Nephron (organoid): ENCODE data around the gene SHISA6.

Experiments
- H3K27ac Mint-ChIP-seq, 3 experiments: 2 replicates each; pipeline ENCODE4 v1.8.0; 2020; ENCODE audit warnings: mixed read lengths in 3 of 3, mild to moderate bottlenecking in 2 of 3, moderate library complexity in 1 of 3
- H3K27me3 Mint-ChIP-seq: 2 replicates; pipeline ENCODE4 v1.8.0; 2021; ENCODE audit warnings: low read depth, mild to moderate bottlenecking, moderate library complexity, mixed read lengths
- H3K36me3 Mint-ChIP-seq: 2 replicates; pipeline ENCODE4 v1.8.0; 2020; ENCODE audit warnings: low read depth, mixed read lengths
- H3K4me1 Mint-ChIP-seq: 2 replicates; pipeline ENCODE4 v1.8.0; 2020; ENCODE audit warnings: mixed read lengths
- H3K4me3 Mint-ChIP-seq, 3 experiments: 2 replicates each; pipeline ENCODE4 v1.8.0; 2020; ENCODE audit warnings: mild to moderate bottlenecking in 3 of 3, mixed read lengths in 3 of 3, moderate library complexity in 2 of 3
- H3K9me3 Mint-ChIP-seq: 2 replicates; pipeline ENCODE4 v1.8.0; 2020; ENCODE audit warnings: mixed read lengths
- CTCF ChIP-seq, 3 experiments: fragments of 200-600 bp; sonication (generic); IDR thresholded peaks; one replicate each; pipeline ENCODE4 v1.5.0; 2021; ENCODE audit warnings: antibody characterized with exemption in 3 of 3; ENCODE audit not compliant: unreplicated experiment in 3 of 3

SHISA6 gene

GRCh38 chr17:11336290-11336689 is 95.3 kb downstream of the SHISA6 start:
- no peak overlapping the region for H3K27ac Mint-ChIP-seq
- peaks cover 10% of the 10 kb centered on the region for H3K27me3 Mint-ChIP-seq
- no peak for TF ChIP-seq CTCF (IDR thresholded peaks at IDR 0.05; ENCODE audit: unreplicated experiment in 3 of 3)
- no peak overlapping the region for H3K4me3 Mint-ChIP-seq
- peaks cover 13% of the 10 kb centered on the region for H3K4me1 Mint-ChIP-seq
- H3K9me3 Mint-ChIP-seq: no peaks in the 10 kb centered on the region
- no peaks in the 10 kb centered on the region for H3K36me3 Mint-ChIP-seq

GRCh38 chr17:11340803-11341202 is 99.8 kb downstream of the SHISA6 start:
- Mint-ChIP-seq H3K27ac (no peak overlapping the region), H3K9me3 (no peaks in the 10 kb centered on the region), H3K27me3 (peaks cover 12% of the 10 kb centered on the region), H3K4me1 (no peaks in the 10 kb centered on the region), H3K36me3 (no peaks in the 10 kb centered on the region), H3K4me3 (no peak overlapping the region)
- TF ChIP-seq CTCF (IDR thresholded peaks at IDR 0.05; ENCODE audit: unreplicated experiment in 3 of 3): no peak

GRCh38 chr17:11342138-11342537 is 101.1 kb downstream of the SHISA6 start:
- H3K9me3 Mint-ChIP-seq: no peaks in the 10 kb centered on the region
- no peak overlapping the region for H3K4me3 Mint-ChIP-seq
- TF ChIP-seq CTCF (IDR thresholded peaks at IDR 0.05; ENCODE audit: unreplicated experiment in 3 of 3): no peak
- no peak overlapping the region for H3K27ac Mint-ChIP-seq
- no peaks in the 10 kb centered on the region for H3K36me3 Mint-ChIP-seq
- H3K4me1 Mint-ChIP-seq: no peaks in the 10 kb centered on the region
- H3K27me3 Mint-ChIP-seq: peaks cover 7% of the 10 kb centered on the region

- Mint-ChIP-seq H3K36me3 (no peaks in the 10 kb centered on the region), H3K9me3 (no peaks in the 10 kb centered on the region), H3K27ac (no peak overlapping the region), H3K4me3 (no peak overlapping the region), H3K4me1 (no peaks in the 10 kb centered on the region), H3K27me3 (no peaks in the 10 kb centered on the region)
- no peak for TF ChIP-seq CTCF (IDR thresholded peaks at IDR 0.05; ENCODE audit: unreplicated experiment in 3 of 3)
These were observed 108.1 kb downstream of the SHISA6 start for GRCh38 chr17:11349106-11349505.

- no peaks in the 10 kb centered on the region for H3K9me3 Mint-ChIP-seq
- no peak overlapping the region for H3K27ac Mint-ChIP-seq
- H3K27me3 Mint-ChIP-seq: no peaks in the 10 kb centered on the region
- no peaks in the 10 kb centered on the region for H3K4me1 Mint-ChIP-seq
- no peak for TF ChIP-seq CTCF (IDR thresholded peaks at IDR 0.05; ENCODE audit: unreplicated experiment in 3 of 3)
- no peak overlapping the region for H3K4me3 Mint-ChIP-seq
- H3K36me3 Mint-ChIP-seq: no peaks in the 10 kb centered on the region
These were observed 110.5 kb downstream of the SHISA6 start for GRCh38 chr17:11351479-11351878.

- Mint-ChIP-seq H3K4me1 (no peaks in the 10 kb centered on the region), H3K4me3 (no peak overlapping the region), H3K36me3 (no peaks in the 10 kb centered on the region), H3K27ac (no peak overlapping the region), H3K9me3 (no peaks in the 10 kb centered on the region), H3K27me3 (no peaks in the 10 kb centered on the region)
- TF ChIP-seq CTCF (IDR thresholded peaks at IDR 0.05; ENCODE audit: unreplicated experiment in 3 of 3): no peak
These were observed 112.6 kb downstream of the SHISA6 start for GRCh38 chr17:11353601-11354000.
